Stomach (tissue), 9 donors: ENCODE measurements around the gene TRIM17. TPM values are rescaled to one million over a fixed set of nuclear protein-coding genes. Genes with fewer than 3 reads are reported as not detected.

Experiments
- DNase-seq, 2 donors: peaks; one replicate each; pipeline versions ENCODE4 v3.0.0 to v3.0.0-alpha.2; 2013 to 2019
- H3K27ac ChIP-seq, 5 donors: fragments of 200-600 bp in 4 of 5; sonication (generic) in 4 of 5; one replicate each; pipeline ENCODE4 v1.5.1; 2013 to 2019; ENCODE audit warnings: mild to moderate bottlenecking in 1 of 5, moderate library complexity in 1 of 5
- H3K27me3 ChIP-seq, 3 donors: fragments of 200-600 bp; sonication (generic); one replicate each; pipeline ENCODE4 v1.5.1; 2017 to 2019; ENCODE audit warnings: mixed run types in 1 of 3
- H3K36me3 ChIP-seq, 4 donors: fragments of 200-600 bp; sonication (generic); 1 replicate in 3 of 4; 2 replicates in 1 of 4; pipeline ENCODE4 v1.5.1; 2016 to 2019
- H3K4me1 ChIP-seq, 4 donors: fragments of 200-600 bp; sonication (generic); one replicate each; pipeline ENCODE4 v1.5.1; 2016 to 2019
- H3K4me3 ChIP-seq, 4 donors: fragments of 200-600 bp; sonication (generic) in 3 of 4; one replicate each; pipeline ENCODE4 v1.5.1; 2016 to 2019; ENCODE audit warnings: mild to moderate bottlenecking in 1 of 4
- H3K9me3 ChIP-seq, 4 donors: fragments of 200-600 bp; sonication (generic); one replicate each; pipeline ENCODE4 v1.5.1; 2016 to 2019
- CTCF ChIP-seq, 7 experiments: fragments of 450-650 bp in 4 of 7; fragments of 200-600 bp in 3 of 7; sonication (generic) in 3 of 7; IDR thresholded peaks; one replicate each; pipeline ENCODE4 v1.5.1; 2016 to 2019; ENCODE audit warnings: antibody characterized with exemption in 7 of 7, control low read depth in 2 of 7, mild to moderate bottlenecking in 1 of 7
- EP300 ChIP-seq: sonication (generic); formaldehyde crosslinking; IDR thresholded peaks from one replicate; pipeline ENCODE4 v1.6.1; 2017; ENCODE audit warnings: antibody characterized with exemption
- POLR2A ChIP-seq, 4 donors: fragments of 450-650 bp; IDR thresholded peaks; one replicate each; pipeline ENCODE4 v1.6.1; 2016; ENCODE audit warnings: antibody characterized with exemption in 4 of 4, control low read depth in 2 of 4, mild to moderate bottlenecking in 1 of 4, moderate library complexity in 1 of 4
- POLR2AphosphoS5 ChIP-seq, 3 donors: sonication (generic); formaldehyde crosslinking; IDR thresholded peaks; one replicate each; pipeline ENCODE4 v1.6.1; 2016; ENCODE audit warnings: antibody characterized with exemption in 3 of 3
- WGBS, 5 donors: extraction: QIAGEN DNeasy Blood & Tissue Kit in 3 of 5; methylation state at CpG; one replicate each; pipeline versions ENCODE4 v1.1.5 to v1.1.7; 2013 to 2018; 5-methylcytosine and 5-hydroxymethylcytosine counted together
- intact Hi-C: fragments of 100-400 bp; cut with DNase I; formaldehyde crosslinking; loops from one replicate; pipeline ENCODE4 v1.15.1; 2023; ENCODE audit warnings: low total_unique reads
- polyA plus RNA-seq, 3 donors: library from polyadenylated mRNA; stranded (reverse); fragments of 200-250 nt; gene quantifications; one replicate each; pipeline ENCODE4 v1.2.3, GENCODE V29; 2013
- total RNA-seq, 5 donors: library from RNA; depleted of rRNA; stranded (reverse); fragments of >200 nt; gene quantifications; one replicate each; pipeline versions ENCODE4 v1.1.0 to v1.2.3, GENCODE V29; 2014 to 2016
- donor health status: healthy with polysubstance abuse.
- donor health status: Bipolar disorder and iron deficiency.
- donor health status: healthy.

Gene TRIM17
- total and polyA plus RNA-seq, 8 donors, result 1.2 to 6.2 (median 1.8) TPM; not detected in 3

GRCh38 chr1:228391411-228392020, 25.1 kb downstream of the TRIM17 start:
- TF ChIP-seq CTCF (IDR thresholded peaks at IDR 0.05) (no peak), POLR2A (IDR thresholded peaks at IDR 0.05) (no peak), EP300 (no peak), POLR2AphosphoS5 (IDR thresholded peaks at IDR 0.05) (no peak)
- DNase-seq, result no peak

GRCh38 chr1:228390649-228391048, 26.0 kb downstream of the TRIM17 start:
- no peaks in the 10 kb centered on the region for H3K9me3 ChIP-seq
- no peak overlapping the region for H3K27ac ChIP-seq
- H3K4me1 ChIP-seq, result peaks cover 0 to 14% (median 7%) of the 10 kb centered on the region in 4 donors
- H3K36me3 ChIP-seq, result peaks cover 3 to 36% (median 34%) of the 10 kb centered on the region in 4 donors
- WGBS, 5 donors, result 80 to 88% (median 84%) methylated on average over 10 of the region's 10 CpGs
- no peaks in the 10 kb centered on the region for H3K27me3 ChIP-seq
- TF ChIP-seq CTCF (IDR thresholded peaks at IDR 0.05) (no peak), EP300 (no peak), POLR2AphosphoS5 (IDR thresholded peaks at IDR 0.05) (no peak)
- H3K4me3 ChIP-seq, result no peak overlapping the region
- no peak for DNase-seq
- intact Hi-C loops, result no loop called here

More at GRCh38 chr1:228391411-228392020, 25.1 kb downstream of the TRIM17 start:
- Histone ChIP-seq H3K27me3 (no peaks in the 10 kb centered on the region), H3K27ac (no peak overlapping the region), H3K36me3 (peaks cover 12 to 45% (median 43%) of the 10 kb centered on the region in 4 donors), H3K4me3 (no peak overlapping the region), H3K9me3 (no peaks in the 10 kb centered on the region), H3K4me1 (peaks cover 0 to 14% (median 7%) of the 10 kb centered on the region in 4 donors)
- whole genome bisulfite sequencing, 5 donors, result 84 to 96% (median 86%) methylated on average over 8 to 11 of the region's 11 CpGs
- intact Hi-C loops, result no loop called here

GRCh38 chr1:228387321-228387720, 29.3 kb downstream of the TRIM17 start:
- no peak overlapping the region for H3K27ac ChIP-seq
- no peaks in the 10 kb centered on the region for H3K9me3 ChIP-seq
- DNase-seq, result no peak
- H3K27me3 ChIP-seq, result no peaks in the 10 kb centered on the region
- intact Hi-C loops, result no loop called here
- no peaks in the 10 kb centered on the region for H3K4me1 ChIP-seq
- H3K4me3 ChIP-seq, result no peak overlapping the region
- no peak for TF ChIP-seq EP300
- TF ChIP-seq POLR2A (IDR thresholded peaks at IDR 0.05), result no peak
- TF ChIP-seq POLR2AphosphoS5 (IDR thresholded peaks at IDR 0.05), result no peak
- no peak for TF ChIP-seq CTCF (IDR thresholded peaks at IDR 0.05)
- H3K36me3 ChIP-seq, result peaks cover 0 to 8% (median 6%) of the 10 kb centered on the region in 4 donors

GRCh38 chr1:228385232-228385631, 31.4 kb downstream of the TRIM17 start:
- no peak for DNase-seq
- intact Hi-C loops, result no loop called here
- Histone ChIP-seq H3K27me3 (no peaks in the 10 kb centered on the region), H3K27ac (no peak overlapping the region), H3K9me3 (no peaks in the 10 kb centered on the region), H3K4me3 (no peak overlapping the region), H3K36me3 (no peaks in the 10 kb centered on the region), H3K4me1 (no peaks in the 10 kb centered on the region)
- TF ChIP-seq POLR2AphosphoS5 (IDR thresholded peaks at IDR 0.05) (no peak), EP300 (no peak), CTCF (IDR thresholded peaks at IDR 0.05) (no peak), POLR2A (IDR thresholded peaks at IDR 0.05) (no peak)
